Coronary artery (tissue), 2 donors: ENCODE data around the gene AQP12B.

ENCODE experiments used
- DNase-seq: peaks from one replicate; pipeline ENCODE4 v3.0.0-alpha.2; 2017; ENCODE audit warnings: low spot score
- H3K27ac ChIP-seq, 2 donors: fragments of 200-600 bp; sonication (generic); one replicate each; pipeline ENCODE4 v1.5.1; 2016 to 2019
- H3K4me3 ChIP-seq: fragments of 200-600 bp; sonication (generic); 2 replicates; pipeline ENCODE4 v1.5.1; 2016; ENCODE audit warnings: mild to moderate bottlenecking, moderate library complexity
- TF ChIP-seq, protein P1 (sequence below): fragments of 200-600 bp; sonication (generic); IDR thresholded peaks from one replicate; pipeline ENCODE4 v1.5.1; 2019; ENCODE audit warnings: antibody characterized with exemption

AQP12B gene

DNA sequence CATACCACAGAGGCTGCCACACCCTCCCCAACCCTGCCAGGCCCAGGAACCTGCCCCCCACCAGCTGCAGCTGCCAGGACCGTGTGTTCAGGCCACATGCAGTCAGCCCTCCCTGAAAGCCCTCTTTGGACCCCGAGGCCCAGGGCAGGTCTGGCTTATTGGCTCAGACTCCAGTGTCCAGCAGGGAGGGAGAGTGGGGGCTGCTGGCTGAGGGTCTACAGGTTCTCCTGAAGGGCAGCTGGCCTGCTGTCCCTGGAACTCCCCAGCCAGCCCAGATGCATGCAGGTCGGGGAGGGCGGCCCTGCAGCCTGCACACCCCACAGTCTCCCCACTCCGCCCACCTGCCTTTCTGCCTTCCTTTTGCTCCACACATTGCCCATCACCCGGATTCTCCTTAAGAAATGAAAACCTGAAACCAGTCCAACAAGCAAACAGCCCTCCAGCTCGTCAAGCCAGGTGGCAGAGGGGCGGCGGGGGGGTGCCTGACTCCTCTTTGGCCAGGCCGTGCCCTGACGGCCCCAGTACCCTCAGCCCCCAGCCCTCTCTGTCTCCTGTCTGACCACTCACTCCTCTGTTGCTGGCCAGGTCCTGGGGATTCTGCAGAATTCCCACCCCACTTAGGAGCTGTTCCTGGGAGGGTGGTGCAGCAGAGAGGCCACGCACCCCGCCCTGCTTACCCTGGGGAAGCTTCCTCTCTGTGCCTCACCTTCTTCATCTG lies 39.4 kb downstream of the AQP12B start:
- H3K27ac ChIP-seq: no peak overlapping the region
- H3K4me3 ChIP-seq: no peak overlapping the region
- TF ChIP-seq, protein P1, sequence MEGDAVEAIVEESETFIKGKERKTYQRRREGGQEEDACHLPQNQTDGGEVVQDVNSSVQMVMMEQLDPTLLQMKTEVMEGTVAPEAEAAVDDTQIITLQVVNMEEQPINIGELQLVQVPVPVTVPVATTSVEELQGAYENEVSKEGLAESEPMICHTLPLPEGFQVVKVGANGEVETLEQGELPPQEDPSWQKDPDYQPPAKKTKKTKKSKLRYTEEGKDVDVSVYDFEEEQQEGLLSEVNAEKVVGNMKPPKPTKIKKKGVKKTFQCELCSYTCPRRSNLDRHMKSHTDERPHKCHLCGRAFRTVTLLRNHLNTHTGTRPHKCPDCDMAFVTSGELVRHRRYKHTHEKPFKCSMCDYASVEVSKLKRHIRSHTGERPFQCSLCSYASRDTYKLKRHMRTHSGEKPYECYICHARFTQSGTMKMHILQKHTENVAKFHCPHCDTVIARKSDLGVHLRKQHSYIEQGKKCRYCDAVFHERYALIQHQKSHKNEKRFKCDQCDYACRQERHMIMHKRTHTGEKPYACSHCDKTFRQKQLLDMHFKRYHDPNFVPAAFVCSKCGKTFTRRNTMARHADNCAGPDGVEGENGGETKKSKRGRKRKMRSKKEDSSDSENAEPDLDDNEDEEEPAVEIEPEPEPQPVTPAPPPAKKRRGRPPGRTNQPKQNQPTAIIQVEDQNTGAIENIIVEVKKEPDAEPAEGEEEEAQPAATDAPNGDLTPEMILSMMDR: no peak
- no peak for DNase-seq

DNA sequence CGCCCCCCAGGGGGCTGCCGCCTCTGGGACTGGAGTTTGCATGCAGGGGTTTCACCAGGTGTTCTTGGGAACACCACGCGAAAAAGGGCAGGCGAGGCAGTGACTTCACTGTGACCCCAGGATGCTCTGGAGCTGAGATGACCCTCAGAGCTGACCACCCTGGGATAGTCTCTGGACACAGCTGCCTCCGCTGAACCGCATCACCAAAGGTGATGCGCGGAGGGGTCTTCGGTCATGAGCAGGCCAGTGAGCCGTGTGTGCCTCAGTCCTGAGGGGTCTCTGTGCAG lies 39.9 kb downstream of the AQP12B start:
- Histone ChIP-seq H3K27ac (no peak overlapping the region), H3K4me3 (no peak overlapping the region)
- TF ChIP-seq, protein P1: no peak
- DNase-seq: no peak

GRCh38 chr2:240642061-240642805 lies 40.5 kb downstream of the AQP12B start:
- TF ChIP-seq, protein P1: no peak
- no peak overlapping the region for H3K4me3 ChIP-seq
- DNase-seq: peak; percentile 60
- no peak overlapping the region for H3K27ac ChIP-seq

DNA sequence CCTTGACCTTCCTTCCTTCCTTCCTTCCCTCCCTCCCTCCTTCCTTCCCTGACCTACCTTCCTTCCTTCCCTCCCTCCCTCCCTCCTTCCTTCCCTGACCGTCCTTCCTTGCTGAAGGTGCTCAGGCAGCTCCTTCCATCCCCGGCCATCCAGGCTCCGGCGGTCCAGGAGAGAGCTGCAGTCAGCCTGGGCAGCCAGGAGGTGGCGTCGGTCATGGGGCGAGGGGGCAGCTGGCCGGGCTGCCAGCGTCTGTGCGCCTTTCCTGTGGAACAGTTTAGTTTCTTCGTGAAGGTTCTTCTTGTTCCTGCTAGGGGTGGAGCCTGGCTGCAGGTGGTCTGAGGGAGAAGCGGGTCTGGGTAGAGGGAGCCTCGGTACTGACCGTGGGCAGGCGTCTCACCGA lies 41.7 kb downstream of the AQP12B start:
- no peak for DNase-seq
- no peak overlapping the region for H3K27ac ChIP-seq
- TF ChIP-seq, protein P1: no peak
- H3K4me3 ChIP-seq: no peak overlapping the region

GRCh38 chr2:240639566-240639965 lies 43.1 kb downstream of the AQP12B start:
- Histone ChIP-seq H3K27ac (no peak overlapping the region), H3K4me3 (no peak overlapping the region)
- TF ChIP-seq, protein P1: no peak
- no peak for DNase-seq

DNA sequence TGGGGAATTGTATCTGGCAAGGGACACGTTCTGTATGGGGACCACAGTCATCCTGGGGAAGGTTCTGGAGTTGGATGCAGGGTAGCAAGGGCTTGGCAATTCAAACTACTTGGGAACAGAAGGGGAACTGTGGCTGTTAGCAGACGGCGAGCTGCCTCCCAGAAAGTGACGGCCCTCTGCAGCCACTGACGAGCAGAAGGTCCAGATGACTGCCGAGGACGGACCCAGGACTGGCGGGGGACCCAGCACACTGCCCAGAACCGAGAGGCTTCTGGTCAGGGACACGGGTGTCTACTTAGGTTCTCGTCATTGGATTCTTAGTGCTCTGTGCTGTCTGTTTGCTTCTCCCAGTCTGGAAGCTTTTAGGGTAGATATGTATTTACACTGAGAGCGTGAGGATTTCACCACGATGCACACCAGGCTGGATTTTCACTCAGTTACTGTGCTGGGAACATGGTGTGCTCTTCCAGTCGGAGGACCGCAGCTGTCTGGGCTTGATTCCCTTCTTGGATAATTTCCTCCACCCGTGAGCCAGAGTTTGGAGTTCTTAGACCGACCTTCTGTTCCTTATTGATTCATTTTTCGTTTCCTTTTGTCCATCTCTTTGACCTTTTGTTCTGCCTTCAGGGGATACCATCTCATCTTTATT lies 44.0 kb downstream of the AQP12B start:
- H3K27ac ChIP-seq: no peak overlapping the region
- TF ChIP-seq, protein P1: no peak
- H3K4me3 ChIP-seq: no peak overlapping the region
- DNase-seq: peak; percentile 69
